RWPE2 (cell line): Measurements from ENCODE around the gene CSMD2.

ENCODE experiments used
- ATAC-seq: fragments of 200-7000 bp; cut with Tn5 transposase; 3 replicates; pipeline ENCODE4 v1.9.1; 2021; ENCODE audit warnings: low read depth
- DNase-seq: peaks from one replicate; pipeline ENCODE4 v3.0.0-alpha.2; 2020; ENCODE audit warnings: low spot score
- H3K27ac ChIP-seq: fragments of 450-650 bp; 2 replicates; pipeline ENCODE4 v1.5.1; 2017; ENCODE audit warnings: mild to moderate bottlenecking; ENCODE audit not compliant: poor library complexity, severe bottlenecking
- H3K27me3 ChIP-seq: fragments of 250-450 bp; sonication (Bioruptor Pico); 2 replicates; pipeline ENCODE4 v1.5.1; 2021; ENCODE audit warnings: mild to moderate bottlenecking, moderate library complexity; ENCODE audit not compliant: insufficient read depth, poor library complexity, severe bottlenecking
- H3K36me3 ChIP-seq: fragments of 250-450 bp; sonication (Bioruptor Pico); 2 replicates; pipeline ENCODE4 v1.5.1; 2020; ENCODE audit warnings: low read depth, mild to moderate bottlenecking, moderate library complexity
- H3K4me1 ChIP-seq: fragments of 250-450 bp; sonication (Bioruptor Pico); 2 replicates; pipeline ENCODE4 v1.5.1; 2021; ENCODE audit warnings: mild to moderate bottlenecking, moderate library complexity; ENCODE audit not compliant: insufficient read depth, poor library complexity, severe bottlenecking
- H3K4me3 ChIP-seq: fragments of 250-450 bp; sonication (Bioruptor Pico); 2 replicates; pipeline ENCODE4 v1.5.1; 2021; ENCODE audit warnings: mild to moderate bottlenecking, moderate library complexity; ENCODE audit not compliant: severe bottlenecking
- H3K9me3 ChIP-seq: fragments of 250-450 bp; sonication (Bioruptor Pico); 2 replicates; pipeline ENCODE4 v1.5.1; 2021; ENCODE audit warnings: mild to moderate bottlenecking, moderate library complexity; ENCODE audit not compliant: severe bottlenecking
- TF ChIP-seq, protein P1 (sequence below): fragments of 450-650 bp; IDR thresholded peaks from one replicate; pipeline ENCODE4 v1.5.1; 2017; ENCODE audit warnings: mild to moderate bottlenecking, moderate library complexity; ENCODE audit not compliant: poor library complexity, severe bottlenecking

CSMD2 gene

GRCh38 chr1:34147301-34147700 is 17.7 kb downstream of the CSMD2 start:
- no peaks in the 10 kb centered on the region for H3K9me3 ChIP-seq
- DNase-seq (no peak), ATAC-seq (no peak)
- no peak overlapping the region for H3K4me3 ChIP-seq
- H3K4me1 ChIP-seq, result no peaks in the 10 kb centered on the region
- no peaks in the 10 kb centered on the region for H3K36me3 ChIP-seq
- TF ChIP-seq, protein P1, sequence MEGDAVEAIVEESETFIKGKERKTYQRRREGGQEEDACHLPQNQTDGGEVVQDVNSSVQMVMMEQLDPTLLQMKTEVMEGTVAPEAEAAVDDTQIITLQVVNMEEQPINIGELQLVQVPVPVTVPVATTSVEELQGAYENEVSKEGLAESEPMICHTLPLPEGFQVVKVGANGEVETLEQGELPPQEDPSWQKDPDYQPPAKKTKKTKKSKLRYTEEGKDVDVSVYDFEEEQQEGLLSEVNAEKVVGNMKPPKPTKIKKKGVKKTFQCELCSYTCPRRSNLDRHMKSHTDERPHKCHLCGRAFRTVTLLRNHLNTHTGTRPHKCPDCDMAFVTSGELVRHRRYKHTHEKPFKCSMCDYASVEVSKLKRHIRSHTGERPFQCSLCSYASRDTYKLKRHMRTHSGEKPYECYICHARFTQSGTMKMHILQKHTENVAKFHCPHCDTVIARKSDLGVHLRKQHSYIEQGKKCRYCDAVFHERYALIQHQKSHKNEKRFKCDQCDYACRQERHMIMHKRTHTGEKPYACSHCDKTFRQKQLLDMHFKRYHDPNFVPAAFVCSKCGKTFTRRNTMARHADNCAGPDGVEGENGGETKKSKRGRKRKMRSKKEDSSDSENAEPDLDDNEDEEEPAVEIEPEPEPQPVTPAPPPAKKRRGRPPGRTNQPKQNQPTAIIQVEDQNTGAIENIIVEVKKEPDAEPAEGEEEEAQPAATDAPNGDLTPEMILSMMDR, result no peak
- H3K27ac ChIP-seq, result no peak overlapping the region
- no peaks in the 10 kb centered on the region for H3K27me3 ChIP-seq

- no peak overlapping the region for H3K4me3 ChIP-seq
- TF ChIP-seq, protein P1, result no peak
- H3K9me3 ChIP-seq, result no peaks in the 10 kb centered on the region
- H3K4me1 ChIP-seq, result no peaks in the 10 kb centered on the region
- no peak for DNase-seq
- no peaks in the 10 kb centered on the region for H3K36me3 ChIP-seq
- H3K27ac ChIP-seq, result no peak overlapping the region
- H3K27me3 ChIP-seq, result no peaks in the 10 kb centered on the region
- ATAC-seq, result no peak
Observed at GRCh38 chr1:34144766-34145165, 20.3 kb downstream of the CSMD2 start.

- TF ChIP-seq, protein P1, result no peak
- Histone ChIP-seq H3K9me3 (no peaks in the 10 kb centered on the region), H3K36me3 (no peaks in the 10 kb centered on the region), H3K4me3 (no peak overlapping the region), H3K4me1 (no peaks in the 10 kb centered on the region), H3K27me3 (no peaks in the 10 kb centered on the region), H3K27ac (no peak overlapping the region)
- ATAC-seq, result no peak
- DNase-seq, result no peak
Observed at GRCh38 chr1:34143975-34144374, 21.1 kb downstream of the CSMD2 start.

GRCh38 chr1:34140011-34140676 is 24.9 kb downstream of the CSMD2 start:
- ATAC-seq, result no peak
- no peak for DNase-seq
- TF ChIP-seq, protein P1, result no peak
- H3K4me3 ChIP-seq, result no peak overlapping the region
- no peaks in the 10 kb centered on the region for H3K27me3 ChIP-seq
- H3K9me3 ChIP-seq, result no peaks in the 10 kb centered on the region
- no peaks in the 10 kb centered on the region for H3K4me1 ChIP-seq
- no peak overlapping the region for H3K27ac ChIP-seq
- no peaks in the 10 kb centered on the region for H3K36me3 ChIP-seq

GRCh38 chr1:34137411-34137810 is 27.6 kb downstream of the CSMD2 start:
- TF ChIP-seq, protein P1, result no peak
- no peak for DNase-seq
- H3K27me3 ChIP-seq, result no peaks in the 10 kb centered on the region

More at GRCh38 chr1:34137411-34137810, 27.6 kb downstream of the CSMD2 start:
- Histone ChIP-seq H3K9me3 (no peaks in the 10 kb centered on the region), H3K27ac (no peak overlapping the region), H3K36me3 (no peaks in the 10 kb centered on the region), H3K4me1 (no peaks in the 10 kb centered on the region), H3K4me3 (no peak overlapping the region)
- no peak for ATAC-seq
